Breast epithelium (tissue), 3 donors: ENCODE measurements around the gene PLEKHA5.

ENCODE experiments used
- CTCF ChIP-seq, 3 donors: fragments of 450-650 bp; IDR thresholded peaks; one replicate each; pipeline ENCODE4 v1.5.1; 2016 to 2017; ENCODE audit warnings: antibody characterized with exemption in 3 of 3, mild to moderate bottlenecking in 3 of 3, moderate library complexity in 3 of 3
- POLR2A ChIP-seq: fragments of 450-650 bp; IDR thresholded peaks from one replicate; pipeline ENCODE4 v1.6.1; 2016; ENCODE audit warnings: antibody characterized with exemption, mild to moderate bottlenecking, moderate library complexity
- POLR2AphosphoS5 ChIP-seq, 3 donors: sonication (generic); formaldehyde crosslinking; IDR thresholded peaks; one replicate each; pipeline ENCODE4 v1.6.1; 2017; ENCODE audit warnings: antibody characterized with exemption in 3 of 3

GRCh38 chr12:19411234-19412204 is 282.0 kb downstream of the PLEKHA5 start:
- no peak for TF ChIP-seq CTCF (IDR thresholded peaks at IDR 0.05)
- no peak for TF ChIP-seq POLR2AphosphoS5 (IDR thresholded peaks at IDR 0.05)
- TF ChIP-seq POLR2A = no peak
